Activated CD8-positive, alpha-beta T cell treated with anti-CD3 and anti-CD28 coated beads for 36 hours (primary cell): ENCODE results near the gene RSPO3. TPM values are rescaled to one million over a fixed set of nuclear protein-coding genes. Genes with fewer than 3 reads are reported as not detected.

Source experiments
- ATAC-seq: fragments of 200-7000 bp; cut with Tn5 transposase; one replicate; pipeline ENCODE4 v1.10.0; 2021; ENCODE audit warnings: mild to moderate bottlenecking, moderate library complexity
- CTCF ChIA-PET: fragments of 350-600 bp; sonication (Branson Sonifier 250); formaldehyde crosslinking; loops from one replicate; lab custom pipeline; 2021; ENCODE audit warnings: antibody characterized with exemption; lab: Charles Lee
- POLR2A ChIA-PET: fragments of 350-600 bp; sonication (Branson Sonifier 250); formaldehyde crosslinking; loops from one replicate; lab custom pipeline; 2021; ENCODE audit warnings: antibody characterized with exemption; lab: Charles Lee
- DNase-seq: peaks from one replicate; pipeline ENCODE4 v3.0.0-alpha.2; 2020
- H3K27ac Mint-ChIP-seq: one replicate; pipeline ENCODE4 v1.8.0; 2021; ENCODE audit warnings: mild to moderate bottlenecking, mixed read lengths
- H3K27me3 Mint-ChIP-seq: one replicate; pipeline ENCODE4 v1.8.0; 2021; ENCODE audit warnings: mixed read lengths
- H3K36me3 Mint-ChIP-seq: one replicate; pipeline ENCODE4 v1.8.0; 2021; ENCODE audit warnings: low read depth, mixed read lengths
- H3K4me1 Mint-ChIP-seq: one replicate; pipeline ENCODE4 v1.8.0; 2021; ENCODE audit warnings: low read depth, mixed read lengths
- H3K4me3 Mint-ChIP-seq: one replicate; pipeline ENCODE4 v1.8.0; 2021; ENCODE audit warnings: mild to moderate bottlenecking, moderate library complexity, mixed read lengths
- H3K9me3 Mint-ChIP-seq: one replicate; pipeline ENCODE4 v1.8.0; 2021; ENCODE audit warnings: mixed read lengths
- CTCF ChIP-seq: fragments of 200-600 bp; IDR thresholded peaks from one replicate; pipeline ENCODE4 v1.8.0; 2022; ENCODE audit warnings: antibody characterized with exemption, mild to moderate bottlenecking
- intact Hi-C: fragments of 100-400 bp; cut with micrococcal nuclease; formaldehyde crosslinking; loops from one replicate; pipeline ENCODE4 v1.10.0; 2022
- total RNA-seq, 2 experiments: library from RNA; stranded (reverse); gene quantifications; one replicate each; pipeline ENCODE4 v1.2.3, GENCODE V29; 2021

The RSPO3 gene
- total RNA-seq, 2 experiments from 2014 or later = not detected

GRCh38 chr6:127121637-127121960 is 3.1 kb downstream of the RSPO3 start:
- intact Hi-C loops = no loop called here
- Mint-ChIP-seq H3K4me3 (no peak overlapping the region), H3K4me1 (peaks cover 16% of the 10 kb centered on the region), H3K27ac (no peak overlapping the region), H3K9me3 (no peaks in the 10 kb centered on the region), H3K27me3 (peaks cover 45% of the 10 kb centered on the region), H3K36me3 (no peaks in the 10 kb centered on the region)
- no peak for TF ChIP-seq CTCF
- ChIA-PET POLR2A (no interaction called here), CTCF (interaction anchor here (0.7 kb wide), 1 partner anchor 317 kb away, joined by 3 read pairs; no protein-coding TSS in a partner anchor)
- no peak for ATAC-seq
- no peak for DNase-seq

GRCh38 chr6:127124172-127124571 is 5.7 kb downstream of the RSPO3 start:
- intact Hi-C loops = no loop called here
- Mint-ChIP-seq H3K4me3 (no peak overlapping the region), H3K27me3 (peaks cover 30% of the 10 kb centered on the region), H3K36me3 (no peaks in the 10 kb centered on the region), H3K4me1 (peaks cover 10% of the 10 kb centered on the region), H3K9me3 (no peaks in the 10 kb centered on the region), H3K27ac (no peak overlapping the region)
- DNase-seq = no peak
- ChIA-PET POLR2A (no interaction called here), CTCF (no interaction called here)
- no peak for ATAC-seq
- TF ChIP-seq CTCF = no peak

GRCh38 chr6:127124680-127125079 is 6.2 kb downstream of the RSPO3 start:
- CTCF ChIA-PET = no interaction called here
- Mint-ChIP-seq H3K36me3 (no peaks in the 10 kb centered on the region), H3K9me3 (no peaks in the 10 kb centered on the region), H3K27ac (no peak overlapping the region), H3K27me3 (peaks cover 28% of the 10 kb centered on the region), H3K4me1 (peaks cover 10% of the 10 kb centered on the region), H3K4me3 (no peak overlapping the region)
- no peak for TF ChIP-seq CTCF
- no peak for ATAC-seq
- POLR2A ChIA-PET = no interaction called here
- no peak for DNase-seq
- intact Hi-C loops = no loop called here

GRCh38 chr6:127128066-127128465 is 9.6 kb downstream of the RSPO3 start:
- Mint-ChIP-seq H3K4me1 (no peaks in the 10 kb centered on the region), H3K27ac (no peak overlapping the region), H3K9me3 (no peaks in the 10 kb centered on the region), H3K27me3 (peaks cover 9% of the 10 kb centered on the region), H3K4me3 (no peak overlapping the region), H3K36me3 (no peaks in the 10 kb centered on the region)
- no peak for TF ChIP-seq CTCF
- intact Hi-C loops = no loop called here
- ChIA-PET CTCF (no interaction called here), POLR2A (no interaction called here)
- DNase-seq (no peak), ATAC-seq (no peak)

- H3K9me3 Mint-ChIP-seq = no peaks in the 10 kb centered on the region
- no peak for TF ChIP-seq CTCF
- intact Hi-C loops = no loop called here
- H3K4me1 Mint-ChIP-seq = no peaks in the 10 kb centered on the region
- H3K36me3 Mint-ChIP-seq = no peaks in the 10 kb centered on the region
- DNase-seq = no peak
- no peak for ATAC-seq
- ChIA-PET CTCF (no interaction called here), POLR2A (no interaction called here)
- H3K4me3 Mint-ChIP-seq = no peak overlapping the region
- peaks cover 5% of the 10 kb centered on the region for H3K27me3 Mint-ChIP-seq
- H3K27ac Mint-ChIP-seq = no peak overlapping the region
Observed at GRCh38 chr6:127129251-127129650, 10.8 kb downstream of the RSPO3 start.
